ENCODE data around the gene CAMTA1.

- TF ChIP-seq POLR2A (IDR thresholded peaks at IDR 0.05; ENCODE audit: borderline replicate concordance, extremely low read depth, insufficient read depth, insufficient read length) (no peak), POLR2AphosphoS5 (IDR thresholded peaks at IDR 0.05; ENCODE audit: low read depth, low read length) (no peak)
Measured at GRCh38 chr1:7459914-7460313, 674.7 kb downstream of the CAMTA1 start.

Data from HCT116 (cell line).